Skin of body (tissue), 2 donors: Measurements from ENCODE around the gene CLMP. TPM values are rescaled to one million over a fixed set of nuclear protein-coding genes. Genes with fewer than 3 reads are reported as not detected.
"Not testable (repeated sequence)": the region's sequence is repeated elsewhere in the genome, so short reads cannot be mapped to it uniquely, and the experiment has no call there.

Source experiments
- DNase-seq: peaks from one replicate; lab custom pipeline; 2025; lab: John Stamatoyannopoulos, UW
- total RNA-seq: library from RNA; depleted of rRNA; stranded (reverse); fragments of >200 nt; gene quantifications from one replicate; pipeline ENCODE4 v1.2.3, GENCODE V29; 2014

Gene CLMP
- total RNA-seq, 1 donor from 2014 or later: 29.2 TPM

DNA sequence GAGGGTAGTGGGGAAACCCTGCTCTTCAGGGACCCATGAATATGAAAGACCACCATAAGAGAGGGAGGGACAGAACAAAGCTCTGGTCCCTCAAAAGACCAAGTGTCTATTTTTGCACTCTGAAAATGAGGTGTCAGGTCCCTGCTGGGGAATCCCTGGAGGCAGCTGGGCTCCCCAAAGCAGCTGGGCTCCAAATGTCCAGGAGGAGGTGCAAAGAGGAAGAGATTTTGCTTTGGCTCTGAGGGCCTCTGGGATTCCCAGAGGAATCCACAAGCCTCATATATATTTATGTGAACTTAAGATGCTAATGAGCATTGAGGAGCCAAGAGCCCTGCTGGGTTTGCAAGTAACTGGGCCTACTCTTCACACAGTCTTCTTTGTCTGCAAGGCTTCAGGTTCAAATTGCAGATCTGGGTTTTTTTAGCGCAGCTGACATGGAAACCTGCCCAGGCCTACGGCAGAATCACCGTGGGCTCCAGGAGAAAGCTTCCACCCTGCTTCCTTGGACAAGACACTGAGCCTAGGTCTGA is 26.0 kb downstream of the CLMP start:
- no peak for DNase-seq

DNA sequence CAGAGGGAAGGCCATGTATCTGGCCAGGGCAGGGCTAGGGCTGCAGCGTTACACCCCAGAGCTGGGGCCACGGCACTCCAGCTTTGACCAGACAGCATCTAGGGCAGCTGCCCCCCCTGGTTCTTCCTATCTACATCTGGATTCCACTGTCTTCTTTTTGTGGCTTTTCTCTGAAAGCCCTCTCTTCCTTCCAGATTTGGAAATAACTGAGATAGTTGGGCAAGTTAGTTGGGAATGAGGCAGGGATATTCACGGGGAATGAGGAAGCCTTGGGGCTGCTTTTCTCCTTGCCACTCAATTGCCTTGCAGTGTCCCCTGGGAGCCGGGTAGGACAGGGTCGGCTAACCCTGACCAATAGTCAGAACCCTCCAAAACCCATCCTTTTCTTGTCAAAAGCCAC is 26.8 kb downstream of the CLMP start:
- DNase-seq: no peak

DNA sequence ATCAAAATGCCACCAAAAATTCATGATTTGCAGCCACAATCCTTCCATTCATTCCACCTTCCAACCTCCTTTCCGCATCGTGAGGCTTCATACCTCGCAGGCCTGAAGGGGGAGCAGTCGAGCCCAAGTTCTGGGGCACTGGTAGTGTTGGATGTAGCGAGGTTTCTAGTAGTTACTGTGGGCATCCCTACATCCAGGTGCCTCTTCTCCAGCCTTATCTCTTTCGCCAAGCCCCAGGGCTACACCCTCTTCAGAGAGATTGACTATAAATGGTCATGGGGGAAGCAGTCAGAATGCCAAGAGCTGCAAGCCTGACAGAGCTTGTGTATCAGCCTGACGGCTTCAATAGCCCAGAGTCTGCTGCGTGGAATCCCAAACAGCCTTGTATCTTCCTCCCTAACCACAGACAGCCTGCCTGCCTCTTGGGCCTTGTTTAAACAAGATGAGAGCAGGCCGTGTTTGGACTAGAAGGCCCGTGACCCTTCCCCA is 28.9 kb downstream of the CLMP start:
- DNase-seq: no peak

DNA sequence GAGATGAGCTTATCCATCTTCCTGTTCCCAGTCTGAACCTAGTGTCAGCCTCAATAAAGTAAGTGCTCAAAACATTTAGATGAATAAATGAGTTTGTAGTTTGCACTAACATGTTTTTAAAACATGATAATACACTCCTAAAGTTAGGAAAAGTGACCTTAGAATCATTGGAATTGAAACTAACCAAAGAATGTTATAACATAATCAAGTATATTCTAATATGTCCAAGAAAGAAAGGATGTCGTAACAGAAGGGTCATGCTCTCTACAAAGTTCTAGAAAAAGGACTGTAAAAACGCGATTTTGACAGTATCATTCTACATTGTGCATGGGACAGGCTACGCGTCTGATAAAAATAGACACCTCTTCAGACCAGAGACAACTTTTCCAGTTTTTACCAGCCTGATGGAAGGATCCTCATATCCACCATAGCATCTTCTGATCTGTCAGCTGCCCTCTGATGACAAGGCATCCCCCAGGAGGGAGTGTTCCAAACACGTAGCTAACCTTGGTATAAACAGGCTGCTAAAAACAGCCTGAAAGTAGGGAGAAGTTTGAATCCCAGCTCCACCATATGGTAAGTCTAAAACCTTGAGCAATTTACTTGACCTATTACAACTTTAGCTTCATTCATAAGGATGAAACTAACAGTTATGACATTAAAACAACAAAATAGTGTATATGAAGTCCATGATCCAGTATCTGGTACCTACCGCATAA is 30.2 kb downstream of the CLMP start:
- DNase-seq: no peak

DNA sequence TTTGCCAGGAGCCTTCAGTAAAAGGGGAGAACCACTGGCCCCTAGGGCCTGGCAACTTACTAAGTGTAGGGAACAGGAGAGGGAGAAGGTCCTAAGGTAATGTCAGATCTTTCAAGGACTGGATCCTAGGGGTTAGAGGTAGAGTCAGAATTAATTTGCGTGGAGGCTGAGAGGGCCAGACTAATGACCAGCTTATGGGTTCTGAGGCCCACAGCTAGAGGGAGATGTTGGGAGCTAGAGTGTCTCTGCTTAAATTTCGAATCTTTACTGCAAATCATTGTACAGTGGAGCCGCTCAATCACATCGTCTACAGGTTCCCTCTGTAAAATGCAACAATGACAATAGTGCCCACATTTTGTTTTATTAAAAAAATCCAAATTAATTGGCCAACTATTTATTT is 31.4 kb downstream of the CLMP start:
- DNase-seq: no peak

DNA sequence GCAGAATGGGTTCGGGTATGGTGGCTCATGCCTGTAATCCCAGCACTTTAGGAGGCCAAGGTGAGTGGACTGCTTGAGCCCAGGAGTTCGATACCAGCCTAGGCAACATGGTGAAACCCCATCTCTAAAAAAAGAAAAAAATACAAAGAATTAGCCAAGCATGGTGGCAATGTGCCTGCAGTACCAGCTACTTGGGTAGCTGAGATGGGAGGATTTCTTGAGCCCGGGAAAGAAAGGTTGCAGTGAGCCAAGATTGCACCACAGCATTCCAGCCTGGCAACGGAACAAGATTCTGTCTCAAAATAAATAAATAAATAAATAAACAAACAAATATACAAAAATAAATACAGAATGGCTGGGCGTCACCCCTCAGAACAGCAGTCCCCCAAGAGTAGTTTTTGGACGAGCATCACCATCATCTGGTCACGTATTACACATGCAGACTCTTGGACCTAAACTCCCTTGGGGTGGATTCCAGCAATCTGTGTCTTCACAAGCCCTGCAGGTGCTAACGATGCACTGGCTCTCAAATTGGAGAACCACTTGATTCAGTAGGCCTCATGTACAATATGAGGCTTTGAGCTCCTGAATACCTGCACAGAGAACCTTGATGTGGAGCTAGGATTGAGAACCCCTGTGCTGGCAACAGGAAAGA is 33.5 kb downstream of the CLMP start:
- DNase-seq: no peak

DNA sequence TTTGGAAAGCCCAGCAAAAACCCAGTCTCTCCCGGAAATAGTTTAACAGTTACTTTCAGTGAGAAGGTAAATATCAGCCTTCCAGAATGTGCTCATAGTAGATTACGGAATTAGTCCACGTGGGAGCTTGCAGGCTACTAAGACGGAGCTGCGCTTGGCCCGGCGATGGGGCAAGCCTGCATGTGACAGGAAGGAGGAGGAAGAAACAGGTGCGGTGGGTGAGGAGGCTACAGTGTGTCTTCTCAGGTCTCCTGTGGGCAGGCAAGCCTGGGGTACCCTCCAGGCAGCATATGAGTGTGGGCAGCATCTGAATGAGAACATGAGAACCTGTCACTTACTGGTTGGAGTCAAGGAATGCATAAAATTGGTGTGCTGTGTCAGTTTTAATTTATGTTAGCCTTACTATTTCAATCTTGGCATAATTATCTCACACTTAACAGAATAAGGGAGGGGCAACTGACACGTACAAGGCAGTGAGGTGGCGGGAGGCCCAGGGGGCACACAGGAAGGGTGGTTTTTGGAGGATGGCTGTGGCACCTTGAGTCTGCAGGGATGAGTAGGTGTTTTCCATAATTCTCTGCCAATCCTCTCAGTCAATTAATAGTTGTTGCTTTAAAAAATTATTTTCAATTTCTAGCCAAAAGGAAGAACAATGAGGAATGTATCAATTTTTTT is 35.7 kb downstream of the CLMP start:
- no peak for DNase-seq

DNA sequence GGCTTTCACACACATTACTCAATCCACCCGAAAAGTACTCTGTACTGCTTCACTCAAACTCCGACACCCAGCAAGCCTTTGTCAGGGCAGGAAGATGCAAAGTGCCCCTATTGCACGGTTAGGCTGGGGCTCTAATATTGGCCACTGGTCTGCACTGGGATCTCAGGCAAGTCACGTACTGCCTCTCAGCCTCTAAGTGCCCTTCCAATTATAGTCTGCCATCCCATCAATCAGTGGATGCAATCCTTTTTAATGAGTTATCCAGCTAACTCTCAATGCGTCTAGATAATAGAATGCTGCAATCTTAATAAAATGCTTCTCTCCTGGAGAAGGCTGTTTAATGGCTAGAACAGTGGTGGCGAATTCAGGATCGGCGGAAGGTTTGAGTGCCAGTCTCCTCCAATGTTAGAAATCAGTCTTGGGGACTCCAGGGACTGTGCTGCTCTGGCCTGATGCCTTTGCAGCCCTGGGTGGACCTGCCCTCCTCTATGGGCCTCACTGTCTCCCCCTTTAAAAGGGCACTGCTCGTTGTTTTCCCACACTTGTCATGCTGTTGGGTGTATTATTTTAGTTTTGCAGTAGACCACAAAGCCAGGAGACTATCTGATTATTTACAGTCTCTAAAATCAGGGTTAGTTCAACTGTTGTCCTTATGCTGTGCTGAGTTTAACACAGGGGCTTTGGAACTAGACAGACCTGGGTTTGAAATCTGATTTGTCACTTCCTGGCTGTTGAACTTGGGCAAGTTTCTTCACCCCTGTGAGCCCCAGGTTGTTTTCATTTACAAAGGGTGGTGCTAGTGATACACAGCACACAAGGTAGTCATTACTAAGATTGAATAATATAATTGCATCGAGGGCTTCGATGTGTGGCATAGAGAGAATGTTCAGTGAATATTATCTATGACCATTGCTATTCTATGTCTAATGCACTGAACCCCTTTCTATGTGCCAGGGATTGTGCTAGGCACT is 36.7 kb downstream of the CLMP start:
- no peak for DNase-seq

DNA sequence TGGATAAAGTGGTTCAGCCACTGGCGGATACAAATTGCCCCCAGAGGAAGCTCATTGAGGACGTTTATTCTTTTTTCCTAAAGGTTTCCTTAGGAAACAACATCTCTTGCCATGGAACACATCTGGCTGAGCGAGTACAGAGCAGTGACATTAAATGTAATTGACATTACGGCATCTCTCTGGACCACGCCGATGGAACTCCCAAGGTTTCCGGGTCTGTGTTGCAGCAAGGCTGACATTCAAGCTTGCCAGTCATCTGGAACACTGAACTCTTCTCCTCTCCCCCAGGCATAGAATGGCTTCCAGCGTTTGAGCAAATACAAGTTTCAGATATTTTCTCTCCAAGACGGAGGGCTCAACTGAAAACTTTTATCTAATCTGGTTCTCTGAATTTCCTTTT is 42.1 kb downstream of the CLMP start:
- DNase-seq: peak; percentile 35

DNA sequence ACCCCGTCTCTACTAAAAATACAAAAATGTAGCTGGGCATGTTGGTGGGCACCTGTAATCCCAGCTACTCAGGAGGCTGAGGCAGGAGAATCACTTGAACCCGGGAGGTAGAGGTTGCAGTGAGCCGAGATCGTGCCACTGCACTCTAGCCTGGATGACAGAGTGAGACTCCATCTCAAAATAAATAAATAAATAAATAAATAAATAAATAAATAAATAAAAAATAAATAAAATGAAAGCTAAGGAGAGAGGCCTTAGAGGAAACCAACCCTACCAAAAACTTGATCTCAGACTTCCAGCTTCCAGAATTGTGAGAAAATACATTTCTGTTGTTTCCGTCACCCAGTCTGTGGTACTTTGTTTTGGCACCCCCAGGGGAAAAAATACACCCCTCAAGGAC is 42.7 kb downstream of the CLMP start:
- not testable (repeated sequence) for DNase-seq

DNA sequence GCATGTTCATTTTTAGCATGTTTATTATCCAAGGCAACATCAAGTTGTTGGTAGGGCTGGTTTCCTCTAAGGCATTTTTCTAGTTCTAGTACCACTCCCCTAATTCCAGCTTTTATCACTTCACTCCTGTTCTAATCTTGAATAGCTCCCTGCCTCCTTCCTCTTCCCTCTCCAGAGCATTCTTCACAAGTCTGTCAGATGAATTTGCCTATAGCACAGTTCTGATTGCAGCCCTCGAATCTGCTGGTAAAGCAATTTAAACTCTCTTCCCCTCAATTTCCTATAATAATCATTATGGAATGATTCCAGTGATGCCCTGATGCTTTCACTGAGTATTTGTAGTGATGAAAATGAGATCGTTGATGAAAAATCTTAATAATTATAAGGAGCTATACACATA is 43.3 kb downstream of the CLMP start:
- DNase-seq: no peak

DNA sequence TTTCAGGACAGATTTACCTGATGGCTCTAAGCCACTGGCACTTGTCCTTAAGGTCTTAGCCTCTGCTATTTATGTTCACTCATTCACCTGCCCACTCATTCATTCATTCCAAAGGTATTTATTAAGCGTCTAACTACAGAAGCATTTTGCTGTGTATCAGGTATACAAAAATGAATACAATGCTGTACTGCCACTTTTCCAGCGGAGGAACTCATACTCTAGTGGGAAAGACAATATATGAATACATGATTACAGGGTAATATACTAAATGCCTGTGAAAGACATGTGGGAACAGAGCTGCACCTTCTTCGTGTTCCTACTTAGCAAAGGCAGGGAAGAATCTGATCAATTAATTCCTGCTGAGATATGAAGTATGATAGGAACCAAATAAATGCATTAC is 43.7 kb downstream of the CLMP start:
- DNase-seq: no peak

DNA sequence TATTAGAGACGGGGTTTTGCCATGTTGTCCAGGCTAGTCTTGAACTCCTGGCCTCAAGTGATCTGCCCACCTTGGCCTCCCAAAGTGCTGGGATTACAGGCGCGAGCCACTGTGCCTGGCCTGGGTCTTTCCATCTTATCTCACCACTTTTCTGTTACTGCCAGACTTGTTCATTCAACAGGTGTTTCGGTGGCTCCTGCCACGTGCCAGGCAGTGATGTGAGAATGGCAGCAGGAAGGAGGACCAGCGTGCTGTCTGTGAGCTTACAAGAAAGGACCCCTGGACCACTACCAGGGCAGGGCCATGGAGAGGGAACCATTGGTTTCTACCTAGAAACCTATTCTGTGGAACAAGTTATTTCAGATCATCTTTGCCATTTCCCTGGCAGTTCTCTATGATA is 44.2 kb downstream of the CLMP start:
- DNase-seq: no peak

DNA sequence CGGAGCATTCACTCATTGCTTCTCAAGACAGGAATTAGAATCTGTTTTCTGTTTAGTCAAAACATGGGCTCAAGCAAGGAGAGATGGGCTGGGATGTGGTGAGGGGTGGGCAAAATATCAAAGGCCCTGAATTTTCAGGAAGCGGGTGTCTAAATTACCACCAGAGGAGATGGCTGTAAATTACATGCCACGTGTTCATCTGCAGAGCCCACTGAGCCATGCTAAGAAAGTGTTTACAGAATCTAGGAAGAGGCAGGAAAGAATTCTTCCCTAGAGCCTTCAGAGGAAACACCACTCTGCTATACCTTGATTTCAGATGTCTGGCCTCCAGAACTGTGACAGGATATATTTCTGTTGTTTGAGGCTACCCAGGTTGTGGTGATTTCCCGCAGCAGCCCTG is 46.1 kb downstream of the CLMP start:
- no peak for DNase-seq

DNA sequence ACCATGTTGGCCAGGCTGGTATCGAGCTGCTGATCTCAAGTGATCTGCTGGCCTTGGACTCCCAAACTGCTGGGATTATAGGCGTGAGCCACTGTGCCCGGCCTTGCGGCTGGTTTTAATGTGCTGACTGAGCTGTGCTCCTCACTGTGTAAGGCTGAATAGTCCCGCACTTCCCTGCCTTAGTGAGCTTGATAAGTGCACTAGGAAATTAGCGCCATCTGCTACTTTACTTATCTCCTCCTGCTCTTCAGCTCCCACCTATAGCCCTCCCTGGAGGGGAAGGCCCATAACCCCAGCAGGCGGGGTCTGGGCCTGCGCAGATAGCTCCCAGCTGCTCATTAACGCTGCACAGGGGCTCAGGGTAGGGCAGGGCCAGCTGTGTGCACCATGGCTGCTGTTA is 49.4 kb downstream of the CLMP start:
- no peak for DNase-seq

DNA sequence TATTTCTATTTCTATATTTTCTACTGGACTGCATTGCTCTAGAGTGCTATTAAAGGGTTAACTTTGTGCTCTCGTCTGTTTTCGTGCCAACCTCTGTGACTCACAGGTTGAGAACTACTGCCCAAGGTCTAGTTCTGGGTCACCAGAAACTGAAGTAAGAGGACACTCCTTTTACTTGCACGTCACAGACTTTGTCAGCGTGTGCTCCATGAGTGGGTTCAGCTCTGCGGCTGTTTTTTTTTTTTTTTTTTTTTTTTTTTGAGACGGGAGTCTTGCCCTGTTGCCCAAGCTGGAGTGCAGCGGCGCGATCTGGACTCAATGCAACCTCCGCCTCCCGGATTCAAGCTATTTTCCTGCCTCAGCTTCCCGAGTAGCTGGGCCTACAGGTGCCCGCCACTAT is 49.8 kb downstream of the CLMP start:
- no peak for DNase-seq

DNA sequence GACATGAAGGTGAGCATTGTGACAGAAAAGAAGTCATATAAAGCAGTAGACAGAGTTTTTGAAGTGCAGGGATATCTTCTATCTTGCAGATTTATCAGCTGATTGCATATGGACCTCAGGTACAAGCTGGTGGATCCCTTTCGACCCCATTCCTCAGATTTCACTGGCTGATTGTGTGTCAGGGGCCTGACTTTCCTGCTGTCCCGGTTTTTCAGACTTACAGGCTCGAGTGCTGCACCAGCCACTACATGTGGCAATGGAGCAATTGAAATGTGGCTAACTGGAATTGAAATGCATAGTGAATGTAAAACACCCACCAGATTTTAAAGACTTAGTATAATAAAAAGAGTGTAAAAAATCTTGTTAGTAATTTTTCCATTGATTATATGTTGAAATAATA is 50.3 kb downstream of the CLMP start:
- DNase-seq: no peak

DNA sequence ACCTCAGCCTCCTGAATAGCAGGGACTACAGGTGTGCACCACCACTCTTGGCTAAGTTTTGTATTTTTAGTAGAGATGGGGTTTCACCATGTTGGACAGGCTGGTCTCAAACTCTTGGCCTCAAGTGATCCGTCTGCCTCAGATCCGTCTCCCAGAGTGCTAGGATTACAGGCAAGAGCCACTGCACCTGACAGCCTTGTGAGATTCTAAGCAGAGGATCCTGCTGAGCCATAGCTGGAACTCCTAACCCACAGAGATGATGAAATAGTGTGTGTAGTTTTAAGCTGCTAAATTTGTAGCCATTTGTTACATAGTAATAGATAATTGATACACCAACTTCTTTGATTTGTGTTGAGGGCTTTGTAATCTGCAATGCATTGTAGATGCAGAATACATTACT is 51.1 kb downstream of the CLMP start:
- DNase-seq: no peak

DNA sequence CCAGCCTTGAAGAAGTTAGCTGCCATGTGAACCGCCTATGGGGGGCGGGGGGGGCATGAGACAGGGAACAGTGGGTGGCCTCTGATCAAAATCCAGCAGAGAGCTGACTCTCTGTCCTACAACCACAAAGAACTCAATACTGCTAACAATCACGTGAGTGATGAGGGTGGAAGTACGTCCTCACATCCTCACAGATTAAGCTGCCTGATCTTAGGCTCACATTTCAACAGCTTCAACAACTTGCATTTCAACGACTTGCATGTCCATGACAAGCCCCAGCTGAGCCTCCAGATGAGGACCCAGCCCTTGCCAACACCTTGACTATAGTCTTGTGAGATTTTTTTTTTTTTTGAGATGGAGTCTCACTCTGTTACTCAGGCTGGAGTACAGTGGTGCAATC is 51.6 kb downstream of the CLMP start:
- no peak for DNase-seq

DNA sequence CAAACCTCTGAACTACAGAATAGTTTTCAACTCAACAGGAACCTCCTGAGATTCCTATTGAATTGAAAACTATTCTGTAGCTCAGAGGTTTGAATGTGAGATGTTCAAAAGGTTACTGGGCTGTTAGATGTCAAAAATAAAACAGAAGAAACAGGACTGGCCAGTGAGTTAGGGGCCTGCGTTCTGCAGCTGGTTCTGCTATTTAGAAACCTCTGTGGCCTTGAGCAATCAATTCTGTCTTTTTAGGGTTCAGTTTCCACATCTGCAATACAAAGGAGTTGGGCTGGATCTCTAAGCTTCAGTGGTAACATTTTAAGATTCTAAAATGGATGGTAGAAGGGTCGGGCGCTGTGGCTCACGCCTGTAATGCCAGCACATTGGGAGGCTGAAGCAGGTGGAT is 55.8 kb downstream of the CLMP start:
- no peak for DNase-seq
